Astrocyte (in vitro differentiated cells and primary cell): ENCODE measurements around the gene BMPER. TPM values are rescaled to one million over a fixed set of nuclear protein-coding genes. Genes with fewer than 3 reads are reported as not detected.
A peak's percentile ranks its signal among the peaks of the same experiment; 100 is the strongest.

Source experiments
- DNase-seq: peaks from one replicate; pipeline ENCODE4 v3.0.0-alpha.2; 2010; ENCODE audit warnings: low read depth
- FAIRE-seq: peaks from 2 replicates; lab custom pipeline; 2011; peaks lifted over from hg19 to GRCh38; lab: Jason Lieb, UNC
- H2AFZ ChIP-seq: 2 replicates; pipeline ENCODE4 v1.6.0; 2012; ENCODE audit warnings: low read depth, low read length, inconsistent platforms
- H3K27ac ChIP-seq: 2 replicates; pipeline ENCODE4 v1.5.1; 2011; ENCODE audit warnings: low read depth, low read length, inconsistent platforms
- H3K27me3 ChIP-seq: 2 replicates; pipeline ENCODE4 v1.6.0; 2011; ENCODE audit warnings: low read length, inconsistent platforms; ENCODE audit not compliant: insufficient read depth
- H3K36me3 ChIP-seq: 2 replicates; pipeline ENCODE4 v1.5.1; 2011; ENCODE audit warnings: low read length, inconsistent platforms; ENCODE audit not compliant: insufficient read depth
- H3K4me1 ChIP-seq: 2 replicates; pipeline ENCODE4 v1.5.1; 2011; ENCODE audit warnings: low read length, inconsistent platforms; ENCODE audit not compliant: insufficient read depth
- H3K4me2 ChIP-seq: 2 replicates; pipeline ENCODE4 v1.6.0; 2012; ENCODE audit warnings: low read length, inconsistent platforms
- H3K4me3 ChIP-seq: 2 replicates; pipeline ENCODE4 v1.5.1; 2011; ENCODE audit warnings: low read depth, mild to moderate bottlenecking, low read length, inconsistent platforms; ENCODE audit not compliant: insufficient read depth
- H3K79me2 ChIP-seq: 2 replicates; pipeline ENCODE4 v1.6.0; 2012; ENCODE audit warnings: mild to moderate bottlenecking, low read length, inconsistent platforms; ENCODE audit not compliant: insufficient read depth
- H3K9ac ChIP-seq: 2 replicates; pipeline ENCODE4 v1.6.0; 2012; ENCODE audit warnings: mild to moderate bottlenecking, low read length, inconsistent platforms
- H3K9me3 ChIP-seq: 2 replicates; pipeline ENCODE4 v1.5.1; 2012; ENCODE audit warnings: low read depth, mild to moderate bottlenecking, low read length, inconsistent platforms; ENCODE audit not compliant: insufficient read depth
- H4K20me1 ChIP-seq: 2 replicates; pipeline ENCODE4 v1.6.0; 2012; ENCODE audit warnings: low read length, inconsistent platforms; ENCODE audit not compliant: insufficient read depth
- H3K27ac Mint-ChIP-seq: one replicate; pipeline ENCODE4 v1.8.0; 2021; ENCODE audit warnings: mild to moderate bottlenecking, mixed read lengths; ENCODE audit not compliant: unreplicated experiment
- H3K27me3 Mint-ChIP-seq: one replicate; pipeline ENCODE4 v1.8.0; 2021; ENCODE audit warnings: low read depth, mixed read lengths; ENCODE audit not compliant: unreplicated experiment
- H3K36me3 Mint-ChIP-seq: one replicate; pipeline ENCODE4 v1.8.0; 2021; ENCODE audit warnings: low read depth, mixed read lengths; ENCODE audit not compliant: unreplicated experiment
- H3K4me1 Mint-ChIP-seq: one replicate; pipeline ENCODE4 v1.8.0; 2021; ENCODE audit warnings: low read depth, mixed read lengths; ENCODE audit not compliant: unreplicated experiment
- H3K4me3 Mint-ChIP-seq: one replicate; pipeline ENCODE4 v1.8.0; 2021; ENCODE audit warnings: mild to moderate bottlenecking, moderate library complexity, mixed read lengths; ENCODE audit not compliant: unreplicated experiment
- H3K9me3 Mint-ChIP-seq: one replicate; pipeline ENCODE4 v1.8.0; 2021; ENCODE audit warnings: mild to moderate bottlenecking, mixed read lengths; ENCODE audit not compliant: unreplicated experiment
- CTCF ChIP-seq: IDR thresholded peaks from 2 replicates; pipeline ENCODE4 v1.5.1; 2011; ENCODE audit warnings: low read depth, mild to moderate bottlenecking, inconsistent platforms, low read length, moderate library complexity; ENCODE audit not compliant: insufficient read depth
- EZH2 ChIP-seq: IDR thresholded peaks from 2 replicates; pipeline ENCODE4 v1.6.1; 2012; ENCODE audit warnings: mild to moderate bottlenecking, low read length, inconsistent platforms; ENCODE audit not compliant: insufficient read depth
- total RNA-seq: library from RNA; stranded (reverse); gene quantifications from 2 replicates; pipeline ENCODE4 v1.2.1, GENCODE V29; 2021

Gene BMPER
- total RNA-seq, 1 donor from 2014 or later = 4.4 TPM

GRCh38 chr7:33869176-33869575, 36.2 kb upstream of the BMPER start:
- Mint-ChIP-seq H3K4me1 (peaks cover 26% of the 10 kb centered on the region), H3K27ac (no peak overlapping the region), H3K9me3 (peaks cover 3% of the 10 kb centered on the region), H3K27me3 (no peaks in the 10 kb centered on the region), H3K4me3 (no peak overlapping the region), H3K36me3 (no peaks in the 10 kb centered on the region)
- Histone ChIP-seq H4K20me1 (no peaks in the 10 kb centered on the region), H3K27ac (no peak overlapping the region), H3K27me3 (no peaks in the 10 kb centered on the region), H3K4me3 (no peak overlapping the region), H3K4me2 (no peak overlapping the region), H3K9me3 (no peaks in the 10 kb centered on the region), H3K4me1 (peaks cover 15% of the 10 kb centered on the region), H3K36me3 (no peaks in the 10 kb centered on the region), H3K9ac (no peak overlapping the region), H2AFZ (no peak overlapping the region), H3K79me2 (no peaks in the 10 kb centered on the region)
- FAIRE-seq (peak; percentile 13), DNase-seq (no peak)
- TF ChIP-seq EZH2 = no peak
- TF ChIP-seq CTCF = no peak

GRCh38 chr7:33870120-33870519, 35.2 kb upstream of the BMPER start:
- H3K9me3 Mint-ChIP-seq = peaks cover 3% of the 10 kb centered on the region
- H3K27ac ChIP-seq = no peak overlapping the region
- DNase-seq (peak; percentile 45), FAIRE-seq (no peak)
- H3K9ac ChIP-seq = no peak overlapping the region
- no peak overlapping the region for H3K4me3 ChIP-seq
- H2AFZ ChIP-seq = no peak overlapping the region
- H3K4me2 ChIP-seq = no peak overlapping the region
- no peaks in the 10 kb centered on the region for H3K27me3 Mint-ChIP-seq
- H3K36me3 Mint-ChIP-seq = no peaks in the 10 kb centered on the region
- H4K20me1 ChIP-seq = no peaks in the 10 kb centered on the region
- no peaks in the 10 kb centered on the region for H3K79me2 ChIP-seq
- peak overlapping the region; percentile 52 for H3K4me3 Mint-ChIP-seq
- no peaks in the 10 kb centered on the region for H3K9me3 ChIP-seq
- TF ChIP-seq CTCF (no peak), EZH2 (no peak)
- peak overlapping the region; percentile 79 for H3K27ac Mint-ChIP-seq
- peaks cover 24% of the 10 kb centered on the region for H3K4me1 ChIP-seq
- no peaks in the 10 kb centered on the region for H3K36me3 ChIP-seq
- peaks cover 28% of the 10 kb centered on the region for H3K4me1 Mint-ChIP-seq
- no peaks in the 10 kb centered on the region for H3K27me3 ChIP-seq

- Histone ChIP-seq H3K4me1 (peaks cover 24% of the 10 kb centered on the region), H3K27me3 (no peaks in the 10 kb centered on the region), H3K79me2 (no peaks in the 10 kb centered on the region), H3K27ac (peak overlapping the region; percentile 63), H3K9ac (no peak overlapping the region), H4K20me1 (no peaks in the 10 kb centered on the region), H3K9me3 (no peaks in the 10 kb centered on the region), H3K4me3 (no peak overlapping the region), H3K36me3 (no peaks in the 10 kb centered on the region), H3K4me2 (no peak overlapping the region), H2AFZ (no peak overlapping the region)
- no peak for DNase-seq
- Mint-ChIP-seq H3K27me3 (no peaks in the 10 kb centered on the region), H3K9me3 (peaks cover 3% of the 10 kb centered on the region), H3K4me1 (peaks cover 32% of the 10 kb centered on the region), H3K4me3 (no peak overlapping the region), H3K36me3 (no peaks in the 10 kb centered on the region), H3K27ac (peak overlapping the region; percentile 29)
- TF ChIP-seq CTCF (no peak), EZH2 (no peak)
- FAIRE-seq = no peak
These were observed 32.5 kb upstream of the BMPER start for GRCh38 chr7:33872870-33873269.
